Measurements from ENCODE around the gene ETS1. TPM values are rescaled to one million over a fixed set of nuclear protein-coding genes. Genes with fewer than 3 reads are reported as not detected.
A peak's percentile ranks its signal among the peaks of the same experiment; 100 is the strongest.

The ETS1 gene
- total RNA-seq, 2 donors from 2014 or later: 33.6 to 116 TPM

GRCh38 chr11:128549256-128549944, 38.0 kb downstream of the ETS1 start:
- H3K27me3 ChIP-seq (replicated peaks; ENCODE audit: insufficient read depth): no peaks in the 10 kb centered on the region
- H3K36me3 ChIP-seq: no peaks in the 10 kb centered on the region
- H3K27ac ChIP-seq: peak overlapping the region in 1 of 2 donors; percentile 41
- peaks cover 4 to 25% of the 10 kb centered on the region in 2 donors for H3K4me1 ChIP-seq (ENCODE audit: control insufficient read depth in 1 of 2, low read depth in 2 of 2)
- TF ChIP-seq CTCF (IDR thresholded peaks at IDR 0.05): no peak
- ATAC-seq (ENCODE audit: insufficient number of reproducible peaks, low FRiP score, low read depth) (no peak), DNase-seq (ENCODE audit: low spot score) (no peak)
- peak overlapping the region; percentile 75 for H3K4me3 ChIP-seq
- no peaks in the 10 kb centered on the region for H3K9me3 ChIP-seq

- no peaks in the 10 kb centered on the region for H3K27me3 ChIP-seq (replicated peaks; ENCODE audit: insufficient read depth)
- peaks cover 4 to 23% of the 10 kb centered on the region in 2 donors for H3K4me1 ChIP-seq (ENCODE audit: control insufficient read depth in 1 of 2, low read depth in 2 of 2)
- ATAC-seq (ENCODE audit: insufficient number of reproducible peaks, low FRiP score, low read depth) (no peak), DNase-seq (ENCODE audit: low spot score) (no peak)
- H3K9me3 ChIP-seq: no peaks in the 10 kb centered on the region
- no peak for TF ChIP-seq CTCF (IDR thresholded peaks at IDR 0.05)
- peak overlapping the region; percentile 75 for H3K4me3 ChIP-seq
- H3K36me3 ChIP-seq: no peaks in the 10 kb centered on the region
- peak overlapping the region in 1 of 2 donors; percentile 41 for H3K27ac ChIP-seq
These were observed 38.6 kb downstream of the ETS1 start for GRCh38 chr11:128548649-128549255.

GRCh38 chr11:128547946-128548648, 39.3 kb downstream of the ETS1 start:
- Histone ChIP-seq H3K9me3 (no peaks in the 10 kb centered on the region), H3K4me3 (peak overlapping the region; percentile 75), H3K4me1 (ENCODE audit: control insufficient read depth in 1 of 2, low read depth in 2 of 2) (peaks cover 4 to 19% of the 10 kb centered on the region in 2 donors), H3K27ac (peak overlapping the region in 1 of 2 donors; percentile 41), H3K36me3 (no peaks in the 10 kb centered on the region), H3K27me3 (replicated peaks; ENCODE audit: insufficient read depth) (no peaks in the 10 kb centered on the region)
- ATAC-seq (ENCODE audit: insufficient number of reproducible peaks, low FRiP score, low read depth) (no peak), DNase-seq (ENCODE audit: low spot score) (no peak)
- TF ChIP-seq CTCF (IDR thresholded peaks at IDR 0.05): no peak

- no peak for DNase-seq (ENCODE audit: low spot score)
- Histone ChIP-seq H3K36me3 (no peaks in the 10 kb centered on the region), H3K9me3 (no peaks in the 10 kb centered on the region), H3K4me1 (ENCODE audit: control insufficient read depth in 1 of 2, low read depth in 2 of 2) (peaks cover 4 to 19% of the 10 kb centered on the region in 2 donors), H3K27me3 (replicated peaks; ENCODE audit: insufficient read depth) (no peaks in the 10 kb centered on the region), H3K27ac (no peak overlapping the region), H3K4me3 (no peak overlapping the region)
- TF ChIP-seq CTCF (IDR thresholded peaks at IDR 0.05): no peak
- no peak for ATAC-seq (ENCODE audit: insufficient number of reproducible peaks, low FRiP score, low read depth)
These were observed 40.4 kb downstream of the ETS1 start for GRCh38 chr11:128546916-128547315.

- Histone ChIP-seq H3K9me3 (no peaks in the 10 kb centered on the region), H3K4me3 (no peak overlapping the region), H3K36me3 (no peaks in the 10 kb centered on the region), H3K4me1 (ENCODE audit: control insufficient read depth in 1 of 2, low read depth in 2 of 2) (peaks cover 4 to 18% of the 10 kb centered on the region in 2 donors), H3K27me3 (replicated peaks; ENCODE audit: insufficient read depth) (no peaks in the 10 kb centered on the region), H3K27ac (no peak overlapping the region)
- DNase-seq (ENCODE audit: low spot score) (no peak), ATAC-seq (ENCODE audit: insufficient number of reproducible peaks, low FRiP score, low read depth) (no peak)
- no peak for TF ChIP-seq CTCF (IDR thresholded peaks at IDR 0.05)
These were observed 42.8 kb downstream of the ETS1 start for GRCh38 chr11:128544471-128545051.
